ENCODE results near the gene ERMARD.

DNA sequence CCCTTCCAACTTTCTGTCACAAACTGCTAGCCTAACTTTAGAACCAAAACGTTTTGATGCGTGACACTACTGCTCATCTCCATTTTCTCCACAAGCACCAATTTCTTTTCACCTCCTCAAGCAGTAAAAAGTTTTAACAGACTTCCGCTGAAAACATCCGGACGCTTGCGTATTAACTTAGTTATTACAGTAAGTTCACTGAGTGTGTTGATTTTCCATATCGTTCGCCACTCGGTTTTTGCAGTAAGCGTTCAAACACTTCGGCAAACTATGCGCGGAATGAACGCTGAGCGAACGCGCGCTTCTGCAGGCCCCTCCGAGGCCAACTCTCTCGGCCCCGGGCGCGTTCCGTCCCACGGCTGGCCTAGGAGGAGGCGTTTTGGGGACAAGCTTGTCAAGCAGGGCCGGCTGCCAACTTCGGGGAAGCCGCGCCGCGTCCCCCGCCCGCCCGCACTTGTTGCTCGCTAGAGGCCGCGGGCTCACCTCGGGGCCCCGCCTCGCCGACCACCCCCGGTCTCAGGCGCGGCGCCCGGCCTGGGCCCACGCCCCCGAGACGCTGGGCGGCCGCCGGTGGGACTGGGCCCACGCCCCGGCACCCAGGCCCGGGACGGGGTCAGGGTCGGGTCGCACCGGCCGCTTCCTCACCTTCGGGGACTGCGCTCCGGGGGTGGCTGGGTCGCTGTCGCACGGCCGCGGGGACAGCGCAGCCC is 28.1 kb upstream of the ERMARD start:
- TF ChIP-seq EZH2 (IDR thresholded peaks at IDR 0.05), result no peak
- TF ChIP-seq POLR2AphosphoS5 (IDR thresholded peaks at IDR 0.05; ENCODE audit: borderline replicate concordance, low read depth, low read length), result no peak
- TF ChIP-seq FOXP2 (optimal IDR thresholded peaks at IDR 0.05; ENCODE audit: control extremely low read depth, extremely low read length, insufficient read depth), result no peak

All from SK-N-MC (cell line).